ENCODE data around the gene LELP1. TPM values are rescaled to one million over a fixed set of nuclear protein-coding genes. Genes with fewer than 3 reads are reported as not detected.
"Not testable (repeated sequence)": the region's sequence is repeated elsewhere in the genome, so short reads cannot be mapped to it uniquely, and the experiment has no call there.

Gene LELP1
- total RNA-seq, 2 experiments from 2014 or later: not detected

- no peak for ATAC-seq (ENCODE audit: low read depth)
- no peak for DNase-seq
- peaks cover 17% of the 10 kb centered on the region for H3K27me3 Mint-ChIP-seq
Observed at GRCh38 chr1:153213519-153213918, 10.3 kb downstream of the LELP1 start.

GRCh38 chr1:153217212-153217611 is 14.0 kb downstream of the LELP1 start, which contains the start of gene PRR9:
PRR9 (plus strand) TSS chr1:153217584; CDS start chr1:153218145, 561 bp downstream.
- Mint-ChIP-seq H3K27me3 (peaks cover 17% of the 10 kb centered on the region), H3K9me3 (no peaks in the 10 kb centered on the region), H3K4me3 (no peak within 1 kb of the TSS), H3K27ac (no peak within 1 kb of the TSS), H3K36me3 (no peaks in the 10 kb centered on the region), H3K4me1 (peaks cover 2% of the 10 kb centered on the region)
- no peak for DNase-seq
- POLR2A ChIA-PET: no interaction called here
- ATAC-seq (ENCODE audit: low read depth): no peak

More at GRCh38 chr1:153213519-153213918, 10.3 kb downstream of the LELP1 start:
- H3K4me1 Mint-ChIP-seq: peaks cover 2% of the 10 kb centered on the region
- no peak overlapping the region for H3K4me3 Mint-ChIP-seq
- no peak overlapping the region for H3K27ac Mint-ChIP-seq
- POLR2A ChIA-PET: no interaction called here
- H3K36me3 Mint-ChIP-seq: no peaks in the 10 kb centered on the region
- no peaks in the 10 kb centered on the region for H3K9me3 Mint-ChIP-seq

GRCh38 chr1:153217744-153218416 is 14.7 kb downstream of the LELP1 start:
- H3K27ac Mint-ChIP-seq: no peak overlapping the region
- H3K36me3 Mint-ChIP-seq: no peaks in the 10 kb centered on the region
- no peak for ATAC-seq (ENCODE audit: low read depth)
- H3K9me3 Mint-ChIP-seq: no peaks in the 10 kb centered on the region
- H3K4me1 Mint-ChIP-seq: peaks cover 2% of the 10 kb centered on the region
- H3K27me3 Mint-ChIP-seq: peaks cover 16% of the 10 kb centered on the region
- POLR2A ChIA-PET: no interaction called here
- DNase-seq: no peak
- H3K4me3 Mint-ChIP-seq: no peak overlapping the region

DNA sequence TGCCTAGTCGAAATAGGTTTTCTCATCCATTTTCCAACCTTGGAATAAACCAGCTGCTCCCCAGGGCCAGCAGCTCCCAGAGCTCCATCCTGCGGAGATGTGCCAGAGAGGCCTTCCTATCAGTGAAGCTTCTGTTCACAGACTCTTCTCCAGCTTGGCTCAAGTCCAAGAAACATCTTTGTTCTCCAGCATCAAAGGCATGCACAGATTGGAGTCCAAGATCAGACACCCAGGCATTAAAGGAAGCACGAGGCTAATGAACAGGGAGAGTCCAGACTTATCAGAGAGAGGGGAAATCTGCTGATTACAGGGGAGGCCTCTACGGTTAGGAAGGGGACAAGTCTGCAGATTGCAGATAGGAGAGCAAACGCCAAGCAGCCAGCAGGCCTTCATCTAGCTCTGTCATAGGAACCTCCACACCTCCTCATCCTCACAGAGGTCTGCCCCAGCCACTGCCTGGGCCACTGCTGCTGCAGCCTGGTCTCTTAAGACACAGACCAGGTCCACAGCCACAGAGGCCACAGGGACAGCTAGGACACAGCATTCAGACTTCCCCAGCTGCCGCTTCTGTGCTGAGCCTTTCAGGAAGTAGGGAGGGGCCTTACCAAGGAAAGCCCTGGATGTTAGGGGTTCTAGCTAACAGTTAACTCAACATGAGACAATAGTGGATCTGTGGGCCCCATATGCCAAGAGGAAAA is 17.5 kb downstream of the LELP1 start:
- Mint-ChIP-seq H3K27ac (no peak overlapping the region), H3K36me3 (no peaks in the 10 kb centered on the region), H3K27me3 (peaks cover 10% of the 10 kb centered on the region), H3K4me3 (no peak overlapping the region), H3K4me1 (peaks cover 6% of the 10 kb centered on the region), H3K9me3 (no peaks in the 10 kb centered on the region)
- DNase-seq (no peak), ATAC-seq (ENCODE audit: low read depth) (no peak)
- POLR2A ChIA-PET: no interaction called here

- ATAC-seq (ENCODE audit: low read depth) (peak; percentile 52), DNase-seq (peak; percentile 53)
- H3K4me3 Mint-ChIP-seq, H3K9me3 Mint-ChIP-seq, H3K36me3 Mint-ChIP-seq, POLR2A ChIA-PET, H3K27ac Mint-ChIP-seq, H3K4me1 Mint-ChIP-seq, H3K27me3 Mint-ChIP-seq: not testable (repeated sequence)
Observed at GRCh38 chr1:153223040-153223891, 20.0 kb downstream of the LELP1 start.

GRCh38 chr1:153227810-153228209 is 24.6 kb downstream of the LELP1 start:
- H3K27ac Mint-ChIP-seq: no peak overlapping the region
- no peaks in the 10 kb centered on the region for H3K9me3 Mint-ChIP-seq
- POLR2A ChIA-PET: no interaction called here
- no peak for DNase-seq
- H3K4me1 Mint-ChIP-seq: peaks cover 4% of the 10 kb centered on the region
- no peaks in the 10 kb centered on the region for H3K36me3 Mint-ChIP-seq
- H3K27me3 Mint-ChIP-seq: peaks cover 4% of the 10 kb centered on the region
- no peak for ATAC-seq (ENCODE audit: low read depth)
- H3K4me3 Mint-ChIP-seq: no peak overlapping the region

DNA sequence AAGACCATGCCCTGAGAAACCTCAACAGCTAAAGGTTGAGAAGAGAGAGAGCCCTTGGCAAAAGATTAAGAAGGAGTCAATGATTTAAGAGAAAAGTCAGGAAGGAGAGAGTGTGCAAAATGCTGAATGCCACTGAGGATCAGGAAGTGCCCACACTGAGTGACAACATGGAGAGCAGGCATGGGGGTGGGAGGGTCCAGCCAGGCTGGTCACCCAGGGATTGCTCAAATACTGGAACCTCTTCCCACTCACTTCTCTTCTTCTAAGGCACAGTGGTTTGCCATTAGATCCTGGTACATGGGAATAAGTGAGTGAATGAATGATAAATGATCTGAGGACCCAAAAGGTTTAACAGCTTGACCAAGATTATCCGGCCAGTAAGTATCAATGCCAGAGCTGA is 25.3 kb downstream of the LELP1 start:
- Mint-ChIP-seq H3K4me3 (no peak overlapping the region), H3K4me1 (peaks cover 2% of the 10 kb centered on the region), H3K27me3 (peaks cover 8% of the 10 kb centered on the region), H3K27ac (no peak overlapping the region), H3K36me3 (no peaks in the 10 kb centered on the region), H3K9me3 (no peaks in the 10 kb centered on the region)
- DNase-seq (no peak), ATAC-seq (ENCODE audit: low read depth) (no peak)
- POLR2A ChIA-PET: no interaction called here

DNA sequence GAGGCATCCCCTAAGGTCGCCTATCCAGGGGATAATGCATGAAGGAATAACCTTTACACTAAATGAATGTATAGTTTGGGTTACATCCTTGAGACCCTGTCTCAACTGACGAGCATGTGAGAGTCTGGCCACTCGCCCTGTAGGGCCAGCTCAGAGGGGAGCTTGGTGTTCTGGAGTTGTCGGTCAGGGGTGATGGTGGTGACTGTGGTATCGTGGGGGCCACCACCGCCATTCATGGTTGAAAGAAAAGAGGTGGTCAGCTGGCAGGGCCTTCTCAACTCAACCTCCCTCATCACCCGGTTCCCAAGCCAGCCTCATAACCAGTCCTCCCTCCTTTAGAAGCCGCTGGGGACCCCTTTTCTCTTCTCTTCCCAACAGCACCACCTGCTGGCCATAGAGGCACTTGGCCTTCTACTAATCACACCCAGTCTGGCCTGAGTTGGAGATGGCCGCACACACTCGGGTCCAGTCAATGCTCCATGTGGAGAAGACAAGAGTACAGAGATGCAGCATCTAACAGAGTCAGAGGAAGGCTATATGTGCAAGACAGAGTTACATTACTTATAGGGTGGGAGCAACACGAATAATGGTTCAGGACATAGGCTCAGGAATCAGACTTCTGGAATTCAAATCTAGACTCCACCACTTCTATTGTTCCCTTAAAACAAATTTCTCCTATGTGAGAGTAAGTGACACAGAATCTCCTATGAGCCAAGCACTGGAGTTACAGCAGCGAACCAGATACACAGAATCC is 26.0 kb downstream of the LELP1 start:
- ATAC-seq (ENCODE audit: low read depth); H3K27ac Mint-ChIP-seq; H3K9me3 Mint-ChIP-seq; H3K4me3 Mint-ChIP-seq; H3K4me1 Mint-ChIP-seq; H3K27me3 Mint-ChIP-seq; POLR2A ChIA-PET; H3K36me3 Mint-ChIP-seq: not testable (repeated sequence)
- peak; percentile 34 for DNase-seq

DNA sequence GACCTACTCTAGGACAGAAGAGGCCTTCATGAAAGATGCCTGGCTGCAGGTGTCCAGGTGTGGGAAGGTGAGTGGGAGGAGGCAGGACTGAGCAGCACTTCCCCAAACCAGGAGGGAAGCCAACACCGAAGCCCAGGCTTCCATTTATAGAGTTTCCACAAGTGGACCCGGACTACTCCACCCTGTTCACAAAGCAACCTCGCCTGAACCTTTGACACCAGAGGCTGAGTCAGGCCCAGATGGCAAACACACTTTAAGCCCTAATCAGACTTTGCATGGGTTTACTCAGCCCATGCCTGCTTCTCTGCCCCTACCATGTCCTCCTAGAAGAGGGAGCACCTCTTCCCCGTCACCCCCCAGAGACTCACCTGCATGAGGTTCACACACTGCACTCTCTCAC is 28.1 kb downstream of the LELP1 start:
- Mint-ChIP-seq H3K27me3 (peaks cover 17% of the 10 kb centered on the region), H3K4me1 (no peaks in the 10 kb centered on the region), H3K4me3 (no peak overlapping the region), H3K9me3 (no peaks in the 10 kb centered on the region), H3K36me3 (no peaks in the 10 kb centered on the region), H3K27ac (no peak overlapping the region)
- POLR2A ChIA-PET: no interaction called here
- DNase-seq (no peak), ATAC-seq (ENCODE audit: low read depth) (no peak)

GRCh38 chr1:153231785-153232184 is 28.6 kb downstream of the LELP1 start:
- Mint-ChIP-seq H3K9me3 (no peaks in the 10 kb centered on the region), H3K27me3 (peaks cover 17% of the 10 kb centered on the region), H3K27ac (no peak overlapping the region), H3K4me3 (no peak overlapping the region), H3K4me1 (no peaks in the 10 kb centered on the region), H3K36me3 (no peaks in the 10 kb centered on the region)
- no peak for ATAC-seq (ENCODE audit: low read depth)
- DNase-seq: no peak
- POLR2A ChIA-PET: no interaction called here

DNA sequence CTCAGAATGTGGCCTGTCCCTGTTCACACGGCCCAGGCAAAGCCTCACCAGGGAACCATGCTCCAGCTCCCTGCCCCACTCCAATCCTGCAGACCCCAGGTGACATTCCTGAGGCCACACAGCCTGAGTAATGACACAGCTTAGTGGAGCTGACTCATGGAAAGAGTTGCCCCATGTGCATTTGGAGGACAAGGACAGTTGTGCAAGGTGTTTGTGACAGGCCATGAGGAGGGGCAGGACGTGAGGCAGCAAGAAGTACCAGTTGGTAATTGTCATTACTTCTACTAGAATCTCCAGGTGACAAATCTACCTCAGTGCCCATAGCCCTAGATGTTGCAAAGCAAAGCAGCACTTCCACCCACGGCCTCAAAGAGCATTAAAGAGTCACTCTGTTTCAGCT is 29.3 kb downstream of the LELP1 start:
- Mint-ChIP-seq H3K4me1 (no peaks in the 10 kb centered on the region), H3K4me3 (no peak overlapping the region), H3K27me3 (peaks cover 20% of the 10 kb centered on the region), H3K27ac (no peak overlapping the region), H3K36me3 (no peaks in the 10 kb centered on the region), H3K9me3 (no peaks in the 10 kb centered on the region)
- ATAC-seq (ENCODE audit: low read depth) (no peak), DNase-seq (no peak)
- POLR2A ChIA-PET: no interaction called here

- Mint-ChIP-seq H3K27ac (no peak overlapping the region), H3K27me3 (peaks cover 23% of the 10 kb centered on the region), H3K4me3 (no peak overlapping the region), H3K4me1 (no peaks in the 10 kb centered on the region), H3K36me3 (no peaks in the 10 kb centered on the region), H3K9me3 (no peaks in the 10 kb centered on the region)
- DNase-seq (no peak), ATAC-seq (ENCODE audit: low read depth) (no peak)
- POLR2A ChIA-PET: no interaction called here
Observed at GRCh38 chr1:153233448-153233847, 30.2 kb downstream of the LELP1 start.

DNA sequence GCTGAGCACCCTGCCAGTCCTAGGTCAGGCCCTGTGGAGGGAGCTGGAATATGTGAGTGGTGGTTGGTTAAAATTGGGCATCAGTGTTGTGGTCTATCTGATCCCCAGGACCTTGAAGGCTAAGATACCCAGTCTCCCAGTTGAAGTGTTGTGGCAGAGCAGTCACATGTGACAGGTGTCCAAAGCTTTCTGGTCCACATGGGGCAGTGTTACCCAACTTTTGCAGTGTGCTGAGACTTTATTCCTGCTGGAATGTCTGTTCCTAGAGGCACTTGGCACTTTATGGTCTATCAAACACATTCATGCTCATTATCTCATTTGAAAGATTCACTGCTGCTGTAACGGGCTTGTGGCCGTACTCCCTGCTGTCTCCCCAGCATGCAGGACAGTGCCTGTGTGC is 35.3 kb downstream of the LELP1 start:
- Mint-ChIP-seq H3K27ac (no peak overlapping the region), H3K36me3 (no peaks in the 10 kb centered on the region), H3K9me3 (peaks cover 2% of the 10 kb centered on the region), H3K27me3 (peaks cover 18% of the 10 kb centered on the region), H3K4me1 (no peaks in the 10 kb centered on the region), H3K4me3 (no peak overlapping the region)
- POLR2A ChIA-PET: no interaction called here
- ATAC-seq (ENCODE audit: low read depth) (no peak), DNase-seq (no peak)
